ENCODE data around the gene SH3PXD2A.

DNA sequence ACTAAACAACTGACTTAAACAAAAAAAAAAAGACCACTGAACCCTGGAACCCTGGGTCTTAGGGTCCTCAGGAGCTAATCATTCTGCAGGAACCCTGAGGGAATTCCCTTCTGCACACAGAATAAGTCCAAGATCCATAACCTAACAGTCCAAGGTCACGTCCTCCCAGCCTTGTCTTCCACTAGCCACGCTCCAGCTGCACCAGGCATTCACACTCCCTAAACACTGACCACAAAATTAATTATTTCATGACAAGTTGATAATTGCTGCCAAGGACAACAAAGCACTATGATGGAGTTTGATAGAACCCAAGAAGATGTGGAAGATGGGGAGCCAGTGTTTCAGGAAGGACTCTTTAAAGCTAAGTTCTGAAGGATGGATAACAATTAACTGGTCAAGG, 130.6 kb downstream of the SH3PXD2A start:
- TF ChIP-seq, protein P1, sequence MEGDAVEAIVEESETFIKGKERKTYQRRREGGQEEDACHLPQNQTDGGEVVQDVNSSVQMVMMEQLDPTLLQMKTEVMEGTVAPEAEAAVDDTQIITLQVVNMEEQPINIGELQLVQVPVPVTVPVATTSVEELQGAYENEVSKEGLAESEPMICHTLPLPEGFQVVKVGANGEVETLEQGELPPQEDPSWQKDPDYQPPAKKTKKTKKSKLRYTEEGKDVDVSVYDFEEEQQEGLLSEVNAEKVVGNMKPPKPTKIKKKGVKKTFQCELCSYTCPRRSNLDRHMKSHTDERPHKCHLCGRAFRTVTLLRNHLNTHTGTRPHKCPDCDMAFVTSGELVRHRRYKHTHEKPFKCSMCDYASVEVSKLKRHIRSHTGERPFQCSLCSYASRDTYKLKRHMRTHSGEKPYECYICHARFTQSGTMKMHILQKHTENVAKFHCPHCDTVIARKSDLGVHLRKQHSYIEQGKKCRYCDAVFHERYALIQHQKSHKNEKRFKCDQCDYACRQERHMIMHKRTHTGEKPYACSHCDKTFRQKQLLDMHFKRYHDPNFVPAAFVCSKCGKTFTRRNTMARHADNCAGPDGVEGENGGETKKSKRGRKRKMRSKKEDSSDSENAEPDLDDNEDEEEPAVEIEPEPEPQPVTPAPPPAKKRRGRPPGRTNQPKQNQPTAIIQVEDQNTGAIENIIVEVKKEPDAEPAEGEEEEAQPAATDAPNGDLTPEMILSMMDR (IDR thresholded peaks at IDR 0.05), result no peak
- TF ChIP-seq EP300 (IDR thresholded peaks at IDR 0.05) (no peak), POLR2AphosphoS5 (IDR thresholded peaks at IDR 0.05) (no peak), POLR2A (IDR thresholded peaks at IDR 0.05) (no peak)

Data from sigmoid colon (tissue), 4 donors.